Mammary epithelial cell (primary cell): ENCODE data around the gene ADTRP.

ENCODE experiments used
- CTCF ChIP-seq, 2 donors: IDR thresholded peaks in 1 of 2; conservative IDR thresholded peaks in 1 of 2; 2 replicates each; pipeline ENCODE4 v1.5.1; 2011 to 2012; ENCODE audit warnings: inconsistent platforms in 2 of 2, low read length in 2 of 2, mild to moderate bottlenecking in 2 of 2, control low read depth in 1 of 2, low read depth in 1 of 2; ENCODE audit not compliant: insufficient read depth in 1 of 2; ENCODE audit errors: extremely low read depth in 1 of 2
- EZH2 ChIP-seq: IDR thresholded peaks from 2 replicates; pipeline ENCODE4 v1.6.1; 2012; ENCODE audit warnings: low read length, inconsistent platforms, borderline replicate concordance

GRCh38 chr6:11773581-11773980 lies 5.0 kb downstream of the ADTRP start:
- TF ChIP-seq CTCF (conservative IDR thresholded peaks at IDR 0.05 in 1 of 2, IDR thresholded peaks at IDR 0.05 in 1 of 2; ENCODE audit: extremely low read depth in 1 of 2, insufficient read depth in 1 of 2, low read depth in 1 of 2, low read length in 2 of 2) (no peak), EZH2 (no peak)
